GM19372 (cell line): ENCODE measurements around the gene NAALADL2.
"Not testable (repeated sequence)": the region's sequence is repeated elsewhere in the genome, so short reads cannot be mapped to it uniquely, and the experiment has no call there.

Experiments
- ATAC-seq: cut with Tn5 transposase; IDR thresholded peaks from one replicate; pipeline ENCODE4 v1.9.1; 2021; ENCODE audit warnings: mild to moderate bottlenecking, low read depth, moderate library complexity; ENCODE audit not compliant: unreplicated experiment

NAALADL2 gene

DNA sequence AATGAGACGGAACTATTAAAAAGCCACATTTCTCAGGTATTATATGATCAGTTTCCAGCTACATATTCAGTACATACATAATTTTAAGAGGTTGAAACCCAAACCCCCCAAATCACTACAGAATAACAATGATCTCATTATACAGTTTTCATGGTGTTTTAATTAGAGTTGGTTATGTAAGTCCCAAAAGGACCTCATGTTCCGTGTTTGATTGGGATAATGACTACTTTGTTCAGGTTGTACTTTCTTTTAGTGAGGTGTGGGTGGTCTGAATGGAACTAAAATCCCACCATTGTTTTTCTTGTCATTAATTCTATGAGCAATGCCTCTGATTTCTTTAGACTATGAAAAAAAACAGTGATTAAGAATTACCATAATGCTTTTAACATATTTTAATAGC is 905.6 kb downstream of the NAALADL2 start:
- no peak for ATAC-seq

DNA sequence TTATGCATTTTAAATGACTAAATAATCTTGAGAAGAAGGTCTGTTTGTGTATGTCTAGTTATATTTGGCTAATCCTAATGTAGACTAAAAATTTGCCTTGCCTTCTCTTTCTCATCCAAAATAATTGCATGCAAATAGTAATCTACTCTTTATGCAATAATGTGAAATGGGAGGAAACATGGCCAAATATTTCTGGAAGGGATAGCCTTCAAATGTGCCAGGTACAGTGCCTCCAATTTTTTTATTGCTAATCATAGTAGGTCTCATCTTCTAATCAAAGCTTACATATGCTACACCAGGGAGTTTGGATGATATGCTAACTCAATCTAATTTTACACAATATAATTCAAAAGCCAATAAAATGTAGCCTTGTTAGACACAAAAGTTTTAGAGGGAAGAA is 911.3 kb downstream of the NAALADL2 start:
- ATAC-seq = no peak

DNA sequence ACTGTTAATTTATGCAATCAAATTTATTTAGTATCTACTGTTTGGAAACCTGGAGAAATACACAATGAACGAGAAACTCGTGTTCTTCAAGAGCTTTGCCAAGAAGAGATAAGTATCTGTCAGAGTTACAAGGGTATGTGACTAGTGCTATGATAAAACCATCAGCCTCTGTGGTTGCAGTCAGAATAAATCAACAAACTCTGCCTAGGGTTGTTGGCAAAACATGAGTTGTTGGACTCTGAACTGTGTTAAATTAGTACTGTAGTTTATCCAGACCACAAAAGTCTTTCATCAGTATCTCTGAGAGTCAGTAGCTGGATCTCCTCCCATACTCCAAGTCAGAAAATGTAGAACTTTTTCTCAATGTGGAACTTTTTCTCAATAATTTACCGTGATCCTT is 918.4 kb downstream of the NAALADL2 start:
- no peak for ATAC-seq

DNA sequence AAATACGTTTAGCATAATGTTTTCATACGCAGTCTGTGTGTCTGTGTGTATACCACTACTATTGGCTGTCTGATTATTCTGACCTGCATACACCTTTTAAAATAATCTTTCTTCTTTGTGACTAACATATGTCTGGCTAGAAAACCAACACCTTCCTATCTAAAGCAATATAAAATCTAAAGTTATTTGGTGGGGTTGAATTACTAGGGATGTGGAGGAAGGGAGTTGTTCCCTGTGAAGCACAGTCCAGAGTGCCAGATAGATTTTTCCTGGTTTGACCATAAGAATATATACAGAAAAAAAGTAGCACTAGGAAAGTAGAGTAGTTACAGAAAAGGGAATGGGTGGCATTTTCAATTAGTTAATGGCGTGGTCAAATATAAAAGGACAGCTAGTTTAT is 918.8 kb downstream of the NAALADL2 start:
- ATAC-seq = no peak

DNA sequence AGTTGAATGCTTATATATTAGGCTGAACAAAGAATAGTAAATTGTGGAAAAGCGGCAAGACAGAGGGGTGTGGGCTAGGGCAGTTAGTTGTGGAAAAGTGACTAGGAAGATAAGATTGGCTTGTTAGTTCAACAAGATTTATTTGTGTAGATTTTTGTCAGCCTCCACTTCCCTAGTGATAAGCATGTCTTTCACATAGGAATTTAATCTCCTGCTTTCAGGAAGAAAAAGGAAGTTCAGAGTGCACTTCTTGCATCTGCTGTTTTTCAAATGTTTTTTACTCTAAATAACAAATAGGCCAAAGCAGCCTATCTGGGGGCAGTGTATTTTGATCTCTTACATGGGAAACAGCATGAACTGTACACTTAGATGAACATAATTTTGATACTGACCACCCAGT is 919.9 kb downstream of the NAALADL2 start:
- no peak for ATAC-seq

DNA sequence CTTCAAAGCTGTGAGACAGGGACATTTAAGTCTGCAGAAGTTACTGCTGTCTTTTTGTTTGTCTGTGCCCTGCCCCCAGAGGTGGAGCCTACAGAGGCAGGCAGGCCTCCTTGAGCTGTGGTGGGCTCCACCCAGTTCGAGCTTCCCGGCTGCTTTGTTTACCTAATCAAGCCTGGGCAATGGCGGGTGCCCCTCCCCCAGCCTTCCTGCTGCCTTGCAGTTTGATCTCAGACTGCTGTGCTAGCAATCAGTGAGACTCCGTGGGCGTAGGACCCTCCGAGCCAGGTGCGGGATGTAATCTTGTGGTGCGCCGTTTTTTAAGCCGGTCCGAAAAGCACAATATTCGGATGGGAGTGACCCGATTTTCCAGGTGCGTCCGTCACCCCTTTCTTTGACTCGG is 928.0 kb downstream of the NAALADL2 start:
- not testable (repeated sequence) for ATAC-seq

DNA sequence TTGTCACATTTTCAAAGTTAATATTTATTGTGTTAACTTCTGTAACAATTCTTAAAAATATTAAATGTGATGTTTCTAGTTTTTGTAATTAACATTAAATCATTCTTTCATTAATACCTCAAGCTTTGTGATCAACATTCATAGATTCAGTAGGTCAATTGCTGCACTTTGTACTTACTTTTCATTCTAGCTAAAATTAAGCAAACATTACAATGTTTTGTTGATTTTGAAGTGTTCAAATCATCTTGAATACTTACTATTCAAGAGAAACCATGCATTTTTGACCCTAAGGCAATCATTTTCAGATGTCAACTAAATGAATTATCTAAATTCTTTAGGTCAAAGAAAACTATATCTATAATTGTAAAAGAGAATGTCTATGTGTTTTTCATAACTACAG is 933.1 kb downstream of the NAALADL2 start:
- no peak for ATAC-seq

DNA sequence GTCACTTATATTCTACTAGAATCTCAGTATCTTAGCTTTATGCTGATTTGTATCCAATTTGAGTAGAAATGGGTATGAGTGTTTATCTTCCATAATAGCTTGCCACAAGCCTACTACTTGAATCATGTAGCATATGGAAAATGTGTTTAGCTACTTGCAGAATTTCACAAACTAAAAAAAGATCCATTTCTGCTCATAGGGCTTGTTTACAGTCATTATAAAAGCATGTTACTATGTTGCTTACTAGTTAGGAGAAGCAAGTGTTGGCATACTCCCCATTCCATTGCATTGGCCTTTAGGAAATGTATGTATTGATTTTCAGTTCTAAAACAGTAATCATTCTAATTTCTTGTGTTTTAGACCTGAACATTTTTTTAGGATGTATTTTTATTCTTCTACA is 939.2 kb downstream of the NAALADL2 start:
- ATAC-seq = no peak

DNA sequence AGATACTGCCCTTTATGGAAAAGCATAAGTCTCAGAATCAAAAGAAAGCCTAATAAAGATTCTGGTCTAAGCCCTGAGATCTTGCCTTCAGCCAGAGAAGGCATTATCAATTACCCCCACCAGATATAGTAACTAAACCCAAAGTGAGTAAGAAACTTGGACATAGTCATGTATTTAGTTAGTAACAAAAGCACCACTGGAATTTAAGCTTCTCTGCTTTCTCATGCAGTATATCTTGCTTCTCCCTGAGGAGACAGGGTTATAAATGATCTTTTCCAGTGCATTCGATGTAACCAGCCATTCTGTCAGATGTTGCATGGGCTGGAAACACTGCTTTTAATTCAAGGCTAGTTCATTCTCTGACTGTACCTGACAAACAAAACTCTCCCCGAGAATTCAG is 946.7 kb downstream of the NAALADL2 start:
- ATAC-seq = no peak

DNA sequence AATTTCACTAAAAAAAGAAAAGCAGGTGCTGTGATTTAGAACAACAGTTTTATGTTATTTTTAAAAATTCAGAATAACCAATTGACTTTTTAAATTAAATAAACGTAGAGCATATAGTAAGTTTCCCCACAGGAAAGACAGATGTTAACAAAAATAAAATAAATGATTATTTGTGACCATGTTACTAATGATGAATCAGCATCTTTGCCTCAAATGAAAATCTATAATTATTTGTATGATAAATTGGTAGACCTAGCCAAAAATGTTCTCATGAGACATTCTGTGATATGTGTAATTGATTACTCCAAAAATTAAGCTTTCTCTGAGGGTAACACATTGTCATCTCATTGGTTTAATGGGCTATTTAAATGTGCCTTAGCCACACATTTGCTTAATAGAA is 948.0 kb downstream of the NAALADL2 start:
- ATAC-seq = no peak

DNA sequence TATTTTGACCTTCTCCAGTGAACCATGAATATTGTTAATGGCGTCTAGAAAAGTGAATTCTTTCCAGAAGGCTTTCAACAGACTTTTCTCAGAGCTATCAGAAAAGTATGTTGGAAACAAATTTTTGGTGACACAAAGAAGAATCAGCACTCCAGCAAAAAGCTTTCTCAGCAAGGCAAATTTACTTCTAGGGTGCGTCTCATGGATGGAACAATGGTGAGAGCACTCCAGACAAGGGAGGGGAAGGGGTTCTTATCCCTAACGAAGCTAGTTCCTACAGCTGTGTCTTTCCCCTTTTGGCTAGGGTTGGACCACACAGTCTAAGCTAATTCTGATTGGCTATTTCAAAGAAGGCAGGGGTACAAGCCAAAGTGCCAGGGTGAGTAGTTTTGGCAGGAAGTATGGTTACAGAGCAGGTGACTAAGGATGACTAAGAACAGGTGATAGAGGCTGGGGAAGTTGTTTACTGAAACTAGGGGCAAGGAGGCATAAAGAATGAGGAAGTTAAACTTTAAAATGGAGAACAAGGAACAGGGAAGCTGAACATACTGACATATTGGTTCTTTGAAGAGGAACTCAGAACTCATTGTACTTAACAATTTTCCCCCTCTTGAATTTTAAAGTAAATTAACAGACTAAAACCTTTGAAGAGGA is 959.8 kb downstream of the NAALADL2 start:
- no peak for ATAC-seq

DNA sequence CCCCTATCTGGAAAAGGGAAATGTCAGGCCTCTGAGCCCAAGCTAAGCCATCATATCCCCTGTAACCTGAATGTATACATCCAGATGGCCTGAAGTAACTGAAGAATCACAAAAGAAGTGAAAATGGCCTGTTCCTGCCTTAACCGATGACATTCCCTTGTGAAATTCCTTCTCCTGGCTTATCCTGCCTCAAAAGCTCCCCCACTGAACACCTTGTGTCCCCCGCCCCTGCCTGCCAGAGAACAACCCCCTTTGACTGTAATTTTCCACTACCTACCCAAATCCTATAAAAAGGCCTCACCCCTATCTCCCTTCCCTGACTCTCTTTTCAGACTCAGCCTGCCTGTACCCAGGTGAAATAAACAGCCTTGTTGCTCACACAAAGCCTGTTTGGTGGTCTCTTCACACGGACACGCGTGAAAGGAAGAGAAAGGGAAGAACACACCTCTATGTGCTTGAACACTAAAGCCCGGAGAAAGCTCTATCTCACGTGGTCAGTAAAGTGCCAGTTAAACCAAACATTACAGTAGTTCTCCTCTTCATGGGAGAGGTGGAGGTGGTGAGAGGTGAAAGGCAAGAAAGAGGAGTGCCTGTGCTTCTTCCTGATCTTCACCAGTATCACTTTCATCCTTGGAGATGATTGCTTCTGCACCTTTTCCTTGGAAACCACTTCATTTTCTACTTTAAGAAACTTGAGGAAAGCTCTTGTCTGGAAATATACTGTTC is 963.8 kb downstream of the NAALADL2 start:
- not testable (repeated sequence) for ATAC-seq

DNA sequence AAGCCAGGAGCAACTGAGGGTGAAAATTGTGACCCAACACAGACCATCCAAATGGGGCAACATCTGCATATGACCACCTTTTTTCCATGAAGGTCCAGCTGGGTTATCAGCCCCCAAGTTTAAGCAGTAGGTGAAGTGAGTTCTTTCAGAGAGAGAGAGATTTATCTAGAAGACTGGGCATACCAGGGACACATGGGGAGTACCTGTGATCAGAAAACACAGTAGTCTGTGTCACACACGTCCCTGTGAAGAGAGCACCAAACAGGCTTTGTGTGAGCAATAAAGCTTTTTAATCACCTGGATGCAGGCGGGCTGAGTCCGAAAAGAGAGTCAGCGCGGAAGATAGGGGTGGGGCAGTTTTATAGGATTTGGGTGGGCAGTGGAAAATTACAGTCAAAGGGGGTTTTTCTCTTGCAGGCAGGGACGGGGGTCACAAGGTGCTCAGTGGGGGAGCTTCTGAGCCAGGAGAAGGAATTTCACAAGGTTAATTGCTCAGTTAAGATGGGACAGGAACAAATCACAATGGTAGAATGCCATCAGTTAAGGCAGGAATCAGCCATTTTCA is 966.0 kb downstream of the NAALADL2 start:
- ATAC-seq = not testable (repeated sequence)

DNA sequence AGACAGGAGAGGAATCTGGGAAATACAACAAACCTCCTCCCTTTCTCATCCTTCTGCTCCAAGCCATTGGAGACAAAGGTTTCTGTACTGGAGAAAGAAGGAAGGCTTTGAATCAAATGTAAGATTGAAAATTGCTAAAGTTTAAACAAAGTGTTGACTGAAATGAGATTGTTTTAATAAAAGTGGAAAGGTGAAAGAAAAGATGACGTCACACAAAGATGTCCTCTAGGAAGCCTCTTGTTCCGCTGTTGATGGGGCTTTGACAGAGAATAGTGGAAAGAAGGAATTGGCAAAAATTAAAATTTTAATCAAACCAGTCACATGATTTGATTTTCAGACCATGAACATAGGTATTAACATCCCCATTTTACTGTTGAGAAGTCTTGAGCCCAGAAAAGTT is 967.6 kb downstream of the NAALADL2 start:
- ATAC-seq = no peak

DNA sequence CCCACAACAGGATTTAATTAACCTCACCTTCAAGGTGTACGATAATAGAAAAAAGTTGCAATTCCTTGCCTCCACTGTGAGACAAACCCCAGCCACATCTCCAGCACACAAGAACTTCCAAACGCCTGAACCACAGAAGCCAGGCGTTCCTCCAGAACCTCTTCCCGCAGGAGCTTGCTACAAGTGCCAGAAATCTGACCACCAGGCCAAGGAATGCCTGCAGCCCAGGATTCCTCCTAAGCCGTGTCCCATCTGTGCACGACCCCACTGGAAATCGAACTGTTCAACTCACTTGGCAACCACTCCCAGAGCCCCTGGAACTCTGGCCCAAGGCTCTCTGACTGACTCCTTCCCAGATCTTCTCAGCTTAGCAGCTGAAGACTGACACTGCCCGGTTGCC is 970.7 kb downstream of the NAALADL2 start:
- not testable (repeated sequence) for ATAC-seq

DNA sequence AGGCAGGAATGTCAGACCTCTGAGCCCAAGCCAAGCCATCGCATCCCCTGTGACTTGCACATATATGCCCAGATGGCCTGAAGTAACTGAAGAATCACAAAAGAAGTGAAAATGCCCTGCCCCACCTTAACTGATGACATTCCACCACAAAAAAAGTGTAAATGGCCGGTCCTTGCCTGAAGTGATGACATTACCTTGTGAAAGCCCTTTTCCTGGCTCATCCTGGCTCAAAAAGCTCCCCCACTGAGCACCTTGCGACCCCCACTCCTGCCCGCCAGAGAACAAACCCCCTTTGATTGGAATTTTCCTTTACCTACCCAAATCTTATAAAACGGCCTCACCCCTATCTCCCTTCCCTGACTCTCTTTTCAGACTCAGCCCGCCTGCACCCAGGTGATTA is 976.6 kb downstream of the NAALADL2 start:
- ATAC-seq = not testable (repeated sequence)

DNA sequence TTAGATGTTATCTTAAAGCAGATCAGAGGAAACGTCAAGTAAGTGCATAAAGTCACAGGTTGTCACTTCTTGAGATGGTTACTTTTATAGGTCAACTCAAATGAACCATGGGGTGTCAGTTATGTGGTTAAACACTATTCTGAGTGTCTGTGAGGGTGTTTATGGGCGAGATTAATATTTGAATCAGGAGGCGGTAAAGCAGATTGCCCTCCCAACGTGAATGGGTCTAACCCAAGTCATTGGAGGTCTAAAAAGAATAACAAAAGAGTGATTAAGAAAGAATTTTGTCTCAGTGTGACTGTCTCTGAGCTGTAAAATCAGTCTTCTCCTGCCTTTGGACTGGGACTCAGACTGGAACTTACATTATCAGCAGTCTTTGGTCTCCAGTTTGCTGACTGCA is 977.5 kb downstream of the NAALADL2 start:
- no peak for ATAC-seq

DNA sequence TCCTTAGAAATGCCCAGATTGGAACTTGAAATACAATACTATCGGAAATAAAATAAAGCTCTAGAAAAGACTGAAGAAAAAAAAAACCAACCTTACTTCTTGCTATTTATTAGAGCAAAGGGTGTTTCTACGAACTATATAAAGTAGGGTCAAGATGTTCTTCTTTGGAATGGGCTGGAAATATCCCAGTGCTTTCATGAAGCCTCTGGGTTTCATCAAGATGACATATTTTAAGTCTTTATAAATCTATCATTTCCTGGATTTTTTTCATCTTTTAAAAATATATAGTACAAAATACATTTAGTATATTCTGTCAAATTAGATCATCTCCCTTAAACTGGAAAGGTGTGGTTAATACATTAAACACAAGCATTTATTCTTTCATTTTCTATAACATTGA is 978.8 kb downstream of the NAALADL2 start:
- no peak for ATAC-seq

DNA sequence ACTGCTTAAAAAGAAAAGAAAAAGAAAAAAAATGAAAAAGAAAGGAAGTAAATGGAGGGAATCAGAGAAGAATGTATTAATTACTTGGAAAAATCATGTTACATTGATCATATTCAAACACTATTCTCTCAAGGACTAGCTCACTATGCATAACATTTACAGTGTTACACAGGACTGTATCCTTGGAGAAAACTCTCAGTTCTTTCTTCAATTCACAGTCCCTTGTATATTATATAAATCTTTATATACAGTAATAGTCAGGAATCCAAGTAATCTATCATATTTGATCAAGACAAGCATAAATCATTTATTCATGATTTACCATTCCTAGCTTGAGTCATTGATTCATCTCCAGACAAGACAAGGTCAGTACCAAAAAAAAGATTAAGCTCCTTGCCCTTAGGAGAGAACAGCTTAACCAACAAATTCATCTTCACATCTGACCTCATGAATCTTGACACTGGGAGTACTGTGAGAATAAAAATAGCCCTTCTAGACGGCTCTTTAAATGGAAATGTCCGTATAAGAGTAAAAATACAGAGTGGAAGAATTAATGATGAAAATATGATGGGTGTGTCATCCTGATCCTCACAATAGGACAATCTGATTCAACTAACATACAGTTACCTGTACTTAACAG is 980.4 kb downstream of the NAALADL2 start:
- ATAC-seq = no peak

DNA sequence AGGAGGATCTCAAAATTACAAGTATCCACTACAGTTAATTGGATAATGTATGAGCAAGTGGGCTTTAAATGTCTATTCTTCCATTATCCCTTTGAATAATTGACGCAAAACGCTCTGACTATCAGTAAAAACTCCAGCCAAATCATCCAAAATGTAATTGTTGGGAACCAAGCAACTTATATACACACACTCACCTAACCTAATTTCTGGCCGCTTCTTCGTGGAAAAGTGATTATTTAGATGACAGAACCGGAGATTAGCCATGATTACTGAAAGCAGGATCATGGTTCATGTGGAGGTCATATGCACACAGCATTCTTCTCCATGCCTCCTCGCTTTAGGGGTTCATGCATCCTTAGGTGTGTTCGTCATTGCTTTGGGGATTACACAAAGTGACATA is 992.4 kb downstream of the NAALADL2 start:
- no peak for ATAC-seq

DNA sequence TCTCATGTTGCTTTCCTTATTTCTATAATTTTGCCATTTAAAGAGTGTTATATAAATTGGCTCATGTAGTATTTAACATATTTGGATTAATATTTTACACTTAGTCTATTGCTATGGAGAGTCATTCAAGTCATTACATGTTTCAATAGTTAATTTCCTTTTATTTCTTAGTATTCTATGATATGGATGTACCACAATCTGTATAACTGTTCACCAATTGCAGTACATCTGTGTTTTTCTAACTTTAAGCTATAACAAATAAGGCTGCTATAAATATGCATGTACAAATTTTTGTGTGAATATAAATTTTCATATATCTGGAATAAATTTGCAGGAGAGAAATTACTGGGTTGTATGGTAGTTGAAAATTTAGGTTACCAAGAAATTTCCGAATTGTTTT is 993.4 kb downstream of the NAALADL2 start:
- ATAC-seq = no peak
